Stimulated activated CD4-positive, alpha-beta T cell treated with anti-CD3 and anti-CD28 coated beads, TNF-alpha, amount 100 ng/mL, for 24 hours (primary cell): ENCODE results near the gene MADCAM1.
"Not testable (repeated sequence)": the region's sequence is repeated elsewhere in the genome, so short reads cannot be mapped to it uniquely, and the experiment has no call there.

Experiments
- DNase-seq, 3 experiments: peaks; one replicate each; pipeline ENCODE4 v3.0.0-alpha.2; 2020; ENCODE audit warnings: low read depth in 3 of 3

The MADCAM1 gene

GRCh38 chr19:465056-465816, 31.1 kb upstream of the MADCAM1 start:
- DNase-seq = no peak

GRCh38 chr19:467554-467953, 28.7 kb upstream of the MADCAM1 start:
- DNase-seq = no peak

GRCh38 chr19:468587-469256, 27.6 kb upstream of the MADCAM1 start:
- no peak for DNase-seq

GRCh38 chr19:469833-470232, 26.5 kb upstream of the MADCAM1 start:
- DNase-seq = no peak

GRCh38 chr19:470701-471100, 25.6 kb upstream of the MADCAM1 start:
- DNase-seq = no peak

- no peak for DNase-seq
Measured at GRCh38 chr19:472005-472858, 24.1 kb upstream of the MADCAM1 start.

GRCh38 chr19:474126-475078, 21.9 kb upstream of the MADCAM1 start:
- no peak for DNase-seq

- no peak for DNase-seq
Measured at GRCh38 chr19:475360-475759, 20.9 kb upstream of the MADCAM1 start.

- DNase-seq = no peak
Measured at GRCh38 chr19:478236-478903, 17.9 kb upstream of the MADCAM1 start.

- DNase-seq = no peak
Measured at GRCh38 chr19:478976-479375, 17.3 kb upstream of the MADCAM1 start.

- DNase-seq = peak in 2 of 3 experiments; percentile 11 to 43
Measured at GRCh38 chr19:480016-480855, 16.1 kb upstream of the MADCAM1 start.

GRCh38 chr19:481100-481499, 15.2 kb upstream of the MADCAM1 start:
- not testable (repeated sequence) for DNase-seq

- DNase-seq = no peak
Measured at GRCh38 chr19:482186-483041, 13.9 kb upstream of the MADCAM1 start.

GRCh38 chr19:483332-484072, 12.8 kb upstream of the MADCAM1 start:
- DNase-seq = no peak

GRCh38 chr19:484494-484893, 11.8 kb upstream of the MADCAM1 start:
- no peak for DNase-seq

GRCh38 chr19:485077-485476, 11.2 kb upstream of the MADCAM1 start:
- no peak for DNase-seq

GRCh38 chr19:485583-486236, 10.6 kb upstream of the MADCAM1 start:
- no peak for DNase-seq
